OCI-LY3 (cell line): Measurements from ENCODE around the gene VCAM1.
"Not testable (repeated sequence)": the region's sequence is repeated elsewhere in the genome, so short reads cannot be mapped to it uniquely, and the experiment has no call there.

Experiments
- H2AFZ ChIP-seq: fragments of 200-600, 300-600 bp; shearing (Covaris generic); 2 replicates; pipeline ENCODE4 v1.6.0; 2014; ENCODE audit warnings: antibody characterized with exemption, low read depth, low read length
- H3K27ac ChIP-seq: fragments of 200-600, 300-600 bp; sonication (generic); 2 replicates; pipeline ENCODE4 v1.5.1; 2014; ENCODE audit warnings: mild to moderate bottlenecking, low read length, moderate library complexity, mixed read lengths
- H3K27me3 ChIP-seq: fragments of 200-600, 300-600 bp; sonication (generic); 2 replicates; pipeline ENCODE4 v1.6.1; 2014; ENCODE audit warnings: low read depth, low read length, mixed read lengths
- H3K36me3 ChIP-seq: fragments of 200-600, 300-600 bp; sonication (generic); replicated peaks from 2 replicates; pipeline ENCODE3; 2014; ENCODE audit warnings: low read depth, low read length, mixed read lengths
- H3K4me1 ChIP-seq: fragments of 300-600, 200-600 bp; sonication (generic); 2 replicates; pipeline ENCODE4 v1.6.1; 2014; ENCODE audit warnings: low read length, mixed read lengths
- H3K4me2 ChIP-seq: fragments of 200-600, 300-600 bp; sonication (generic); 2 replicates; pipeline ENCODE4 v1.6.1; 2014; ENCODE audit warnings: low read length, mixed read lengths
- H3K4me3 ChIP-seq: fragments of 300-600, 200-600 bp; sonication (generic); 2 replicates; pipeline ENCODE4 v1.5.1; 2014; ENCODE audit warnings: antibody characterized with exemption, mild to moderate bottlenecking, low read length, moderate library complexity
- H3K79me2 ChIP-seq: fragments of 300-600, 200-600 bp; shearing (Covaris generic); 2 replicates; pipeline ENCODE4 v1.6.1; 2014; ENCODE audit warnings: mild to moderate bottlenecking, low read length, mixed read lengths
- H3K9ac ChIP-seq: fragments of 300-600, 200-600 bp; shearing (Covaris generic); 2 replicates; pipeline ENCODE4 v1.6.0; 2014; ENCODE audit warnings: mild to moderate bottlenecking, low read length, moderate library complexity
- H3K9me3 ChIP-seq: fragments of 200-600, 300-600 bp; shearing (Covaris generic); 2 replicates; pipeline ENCODE4 v1.6.1; 2014; ENCODE audit warnings: low read length, mixed read lengths; ENCODE audit not compliant: insufficient read depth
- H4K20me1 ChIP-seq: fragments of 200-600, 300-600 bp; sonication (generic); 2 replicates; pipeline ENCODE4 v1.6.1; 2016; ENCODE audit warnings: low read length, mixed read lengths; ENCODE audit not compliant: insufficient read depth
- EZH2phosphoT487 ChIP-seq: fragments of 200-600 bp; shearing (Covaris generic); IDR thresholded peaks from 2 replicates; pipeline ENCODE4 v1.6.1; 2018; ENCODE audit warnings: antibody characterized with exemption, mixed run types, low read depth
- TF ChIP-seq, protein P1 (sequence below): fragments of 200-600, 300-600 bp; sonication (generic); IDR thresholded peaks from 2 replicates; pipeline ENCODE4 v1.5.1; 2014; ENCODE audit warnings: antibody characterized with exemption, low read length, low read depth

VCAM1 gene

DNA sequence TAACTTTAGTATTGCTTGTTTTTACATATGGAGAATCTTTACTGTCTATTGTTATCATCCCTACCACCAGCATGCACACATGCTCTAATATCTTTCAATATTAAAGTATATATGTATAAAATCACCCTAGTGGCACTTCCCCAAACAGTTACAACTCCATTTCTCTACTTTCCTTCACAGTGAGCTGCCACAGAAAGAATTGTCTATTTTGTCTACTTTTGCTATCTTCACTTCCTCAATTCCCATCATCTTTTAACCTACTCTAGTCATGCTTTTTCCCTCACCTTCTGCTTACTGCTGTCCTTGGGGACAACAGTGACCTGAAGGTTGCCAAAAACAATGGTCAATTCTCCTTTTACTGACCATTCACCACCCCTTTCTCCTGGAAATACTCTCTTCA, 59.2 kb downstream of the VCAM1 start:
- TF ChIP-seq EZH2phosphoT487 = no peak
- TF ChIP-seq, protein P1, sequence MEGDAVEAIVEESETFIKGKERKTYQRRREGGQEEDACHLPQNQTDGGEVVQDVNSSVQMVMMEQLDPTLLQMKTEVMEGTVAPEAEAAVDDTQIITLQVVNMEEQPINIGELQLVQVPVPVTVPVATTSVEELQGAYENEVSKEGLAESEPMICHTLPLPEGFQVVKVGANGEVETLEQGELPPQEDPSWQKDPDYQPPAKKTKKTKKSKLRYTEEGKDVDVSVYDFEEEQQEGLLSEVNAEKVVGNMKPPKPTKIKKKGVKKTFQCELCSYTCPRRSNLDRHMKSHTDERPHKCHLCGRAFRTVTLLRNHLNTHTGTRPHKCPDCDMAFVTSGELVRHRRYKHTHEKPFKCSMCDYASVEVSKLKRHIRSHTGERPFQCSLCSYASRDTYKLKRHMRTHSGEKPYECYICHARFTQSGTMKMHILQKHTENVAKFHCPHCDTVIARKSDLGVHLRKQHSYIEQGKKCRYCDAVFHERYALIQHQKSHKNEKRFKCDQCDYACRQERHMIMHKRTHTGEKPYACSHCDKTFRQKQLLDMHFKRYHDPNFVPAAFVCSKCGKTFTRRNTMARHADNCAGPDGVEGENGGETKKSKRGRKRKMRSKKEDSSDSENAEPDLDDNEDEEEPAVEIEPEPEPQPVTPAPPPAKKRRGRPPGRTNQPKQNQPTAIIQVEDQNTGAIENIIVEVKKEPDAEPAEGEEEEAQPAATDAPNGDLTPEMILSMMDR = no peak
- H4K20me1 ChIP-seq = no peaks in the 10 kb centered on the region
- no peak overlapping the region for H3K4me2 ChIP-seq
- H3K9me3 ChIP-seq = no peaks in the 10 kb centered on the region
- no peak overlapping the region for H3K9ac ChIP-seq
- peaks cover 12% of the 10 kb centered on the region for H3K4me1 ChIP-seq
- no peaks in the 10 kb centered on the region for H3K36me3 ChIP-seq
- H3K27ac ChIP-seq = no peak overlapping the region
- H3K27me3 ChIP-seq = no peaks in the 10 kb centered on the region
- no peaks in the 10 kb centered on the region for H3K79me2 ChIP-seq
- H2AFZ ChIP-seq = no peak overlapping the region
- H3K4me3 ChIP-seq = no peak overlapping the region

- Histone ChIP-seq H3K4me3 (no peak overlapping the region), H3K27ac (no peak overlapping the region), H3K9ac (no peak overlapping the region), H3K27me3 (no peaks in the 10 kb centered on the region), H3K79me2 (no peaks in the 10 kb centered on the region), H3K36me3 (no peaks in the 10 kb centered on the region), H3K4me1 (peaks cover 12% of the 10 kb centered on the region), H4K20me1 (no peaks in the 10 kb centered on the region), H3K9me3 (no peaks in the 10 kb centered on the region), H2AFZ (no peak overlapping the region), H3K4me2 (no peak overlapping the region)
- TF ChIP-seq EZH2phosphoT487 = no peak
- TF ChIP-seq, protein P1 = no peak
Observed at GRCh38 chr1:100780814-100781213, 61.3 kb downstream of the VCAM1 start.

- not testable (repeated sequence) for H3K4me3 ChIP-seq, H3K27me3 ChIP-seq, H3K79me2 ChIP-seq, H2AFZ ChIP-seq, H3K9ac ChIP-seq, H3K9me3 ChIP-seq, H4K20me1 ChIP-seq, H3K4me2 ChIP-seq, H3K27ac ChIP-seq, H3K36me3 ChIP-seq
- H3K4me1 ChIP-seq = peaks cover 12% of the 10 kb centered on the region
Observed at GRCh38 chr1:100781728-100782127, 62.2 kb downstream of the VCAM1 start.

DNA sequence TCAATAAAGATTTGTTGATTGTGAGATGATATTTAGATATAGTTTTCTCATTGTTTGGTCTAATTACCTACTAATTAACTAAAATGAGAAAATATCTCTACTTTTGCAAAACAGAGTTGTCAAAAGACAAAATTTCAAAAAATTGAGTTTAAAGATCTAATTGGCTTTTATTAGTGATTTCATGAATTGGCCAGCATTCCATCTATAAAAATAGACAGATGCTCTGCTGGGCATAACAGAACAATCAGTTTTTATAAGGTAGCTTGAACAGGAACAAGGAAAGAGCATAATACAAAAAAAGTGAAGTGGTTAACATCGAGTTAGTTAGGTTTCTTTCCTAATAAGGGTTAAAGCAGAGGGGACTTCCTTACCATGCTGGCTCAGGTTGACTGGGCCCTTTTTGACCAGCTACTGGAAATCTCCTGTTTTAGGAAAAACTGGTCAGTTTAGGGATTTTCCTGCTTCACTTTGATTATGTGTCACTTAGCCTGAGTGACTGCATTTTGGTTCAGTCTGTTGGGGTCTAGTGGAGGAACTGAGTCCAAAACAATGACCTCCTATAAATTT, 63.0 kb downstream of the VCAM1 start:
- no peak overlapping the region for H3K9ac ChIP-seq
- H3K4me1 ChIP-seq = peaks cover 12% of the 10 kb centered on the region
- H3K4me2 ChIP-seq = no peak overlapping the region
- no peak overlapping the region for H2AFZ ChIP-seq
- peak overlapping the region; percentile 2; the same call in 1 of the 2 replicates for H3K27ac ChIP-seq
- no peaks in the 10 kb centered on the region for H3K9me3 ChIP-seq
- no peaks in the 10 kb centered on the region for H3K27me3 ChIP-seq
- no peak overlapping the region for H3K4me3 ChIP-seq
- no peaks in the 10 kb centered on the region for H3K36me3 ChIP-seq
- H3K79me2 ChIP-seq = no peaks in the 10 kb centered on the region
- H4K20me1 ChIP-seq = no peaks in the 10 kb centered on the region
- TF ChIP-seq, protein P1 = no peak
- no peak for TF ChIP-seq EZH2phosphoT487
